NB4 (cell line): ENCODE data around the gene RASAL2.

Source experiments
- CTCF ChIP-seq: IDR thresholded peaks from one replicate; pipeline ENCODE4 v1.5.1; 2012; ENCODE audit warnings: low read depth, low read length
- MAX ChIP-seq: IDR thresholded peaks from 2 replicates; pipeline ENCODE4 v1.6.1; 2011; ENCODE audit warnings: low read depth, low read length
- MYC ChIP-seq: IDR thresholded peaks from 2 replicates; pipeline ENCODE4 v1.6.1; 2011; ENCODE audit warnings: low read depth, low read length
- POLR2A ChIP-seq: IDR thresholded peaks from 2 replicates; pipeline ENCODE4 v1.6.1; 2011; ENCODE audit warnings: mild to moderate bottlenecking; ENCODE audit not compliant: insufficient read length; ENCODE audit errors: extremely low read depth

GRCh38 chr1:178358456-178358855, 264.6 kb downstream of the RASAL2 start:
- no peak for TF ChIP-seq CTCF
- TF ChIP-seq POLR2A = no peak
- no peak for TF ChIP-seq MAX
- TF ChIP-seq MYC = no peak
